K562 (cell line): ENCODE results near the gene PHACTR3. TPM values are rescaled to one million over a fixed set of nuclear protein-coding genes. Genes with fewer than 3 reads are reported as not detected.

ENCODE experiments used
- ATAC-seq: fragments of 200-7000 bp; cut with Tn5 transposase; 3 replicates; pipeline ENCODE4 v1.9.1; 2020; ENCODE audit warnings: moderate library complexity
- BruUV-seq: library from RNA; stranded (reverse); fragments of 400-500 nt; replicated peaks from 2 replicates; lab custom pipeline; 2021; lab: Mats Ljungman, UMichigan
- CTCF ChIA-PET: fragments of 300-600 bp; formaldehyde crosslinking; extraction: SDS; loops from one replicate; lab custom pipeline; 2021; ENCODE audit warnings: low intra/inter-chr PET ratio; lab: Yijun Ruan, JAX
- POLR2A ChIA-PET: fragments of 300-600, 350-650 bp; sonication (Branson Sonifier 250); formaldehyde crosslinking; extraction: SDS; loops from one replicate; lab custom pipeline; 2021; ENCODE audit warnings: antibody characterized with exemption, inconsistent platforms; lab: Yijun Ruan, JAX
- DNase-seq, 4 experiments: peaks; one replicate each; pipeline versions ENCODE4 v3.0.0 to v3.0.0-alpha.2; 2011 to 2018; ENCODE audit warnings: low spot score in 3 of 4, mixed read lengths in 3 of 4; ENCODE audit errors: extremely low read depth in 1 of 4
- FAIRE-seq: peaks from 2 replicates; lab custom pipeline; 2011; peaks lifted over from hg19 to GRCh38; lab: Jason Lieb, UNC
- H2AFZ ChIP-seq: 2 replicates; pipeline ENCODE4 v1.6.0; 2011; ENCODE audit warnings: low read depth, low read length, control low read depth, inconsistent platforms
- H3K27ac ChIP-seq: fragments of 200-600 bp; 3 replicates; pipeline ENCODE4 v1.8.0; 2011; ENCODE audit warnings: low read depth, mild to moderate bottlenecking, control low read depth, inconsistent platforms, low read length, moderate library complexity, mixed read lengths; ENCODE audit errors: extremely low read depth
- H3K27me3 ChIP-seq, 2 experiments: fragments of 300-600 bp in 1 of 2; 2 replicates in 1 of 2; 3 replicates in 1 of 2; pipeline versions ENCODE4 v1.6.0 to v1.8.0; 2011; ENCODE audit warnings: inconsistent platforms in 2 of 2, low read length in 2 of 2, mild to moderate bottlenecking in 1 of 2, mixed read lengths in 1 of 2, moderate library complexity in 1 of 2; ENCODE audit not compliant: control insufficient read depth in 2 of 2, insufficient read depth in 2 of 2
- H3K36me3 ChIP-seq: fragments of 300-600 bp; 3 replicates; pipeline ENCODE4 v1.8.0; 2011; ENCODE audit warnings: mild to moderate bottlenecking, low read length, inconsistent platforms; ENCODE audit not compliant: control insufficient read depth, insufficient read depth
- H3K4me1 ChIP-seq, 2 experiments: fragments of 200-600 bp in 1 of 2; replicated peaks in 1 of 2; 2 replicates in 1 of 2; 3 replicates in 1 of 2; pipeline versions ENCODE4 v1.5.1 to v1.8.0; 2011; ENCODE audit warnings: inconsistent platforms in 2 of 2, low read length in 2 of 2, mild to moderate bottlenecking in 1 of 2, mixed read lengths in 1 of 2, moderate library complexity in 1 of 2; ENCODE audit not compliant: control insufficient read depth in 2 of 2, insufficient read depth in 2 of 2
- H3K4me2 ChIP-seq: 2 replicates; pipeline ENCODE4 v1.6.1; 2011; ENCODE audit warnings: low read length, control low read depth, inconsistent platforms, mixed read lengths; ENCODE audit not compliant: insufficient read depth
- H3K4me3 ChIP-seq: fragments of 200-600 bp; sonication (generic), shearing (Covaris generic); 2 replicates; pipeline ENCODE4 v1.5.1; 2016; ENCODE audit warnings: control low read depth, inconsistent platforms
- H3K79me2 ChIP-seq: fragments of 200-600 bp; 3 replicates; pipeline ENCODE4 v1.8.0; 2011; ENCODE audit warnings: low read length, inconsistent platforms; ENCODE audit not compliant: control insufficient read depth, insufficient read depth
- H3K9ac ChIP-seq, 2 experiments: 2 replicates each; pipeline versions ENCODE4 v1.6.0 to v1.6.1; 2011; ENCODE audit warnings: low read depth in 2 of 2, low read length in 2 of 2, control low read depth in 1 of 2, inconsistent platforms in 1 of 2, mild to moderate bottlenecking in 1 of 2, mixed read lengths in 1 of 2; ENCODE audit not compliant: insufficient read depth in 1 of 2
- H3K9me1 ChIP-seq: one replicate; pipeline ENCODE4 v1.6.0; 2011; ENCODE audit warnings: inconsistent platforms, mild to moderate bottlenecking, low read length, moderate library complexity; ENCODE audit not compliant: control insufficient read depth, insufficient read depth
- H3K9me3 ChIP-seq: replicated peaks from 2 replicates; pipeline ENCODE4 v1.5.1; 2011; ENCODE audit warnings: low read depth, low read length, inconsistent platforms; ENCODE audit not compliant: control insufficient read depth, insufficient read depth
- H4K20me1 ChIP-seq: replicated peaks from 2 replicates; pipeline ENCODE4 v1.6.1; 2011; ENCODE audit warnings: low read length, inconsistent platforms, mixed read lengths; ENCODE audit not compliant: control insufficient read depth, insufficient read depth
- CTBP1 ChIP-seq: fragments of 450-650 bp; IDR thresholded peaks from 2 replicates; pipeline ENCODE4 v1.6.1; 2016; ENCODE audit warnings: borderline replicate concordance
- NR3C1 ChIP-seq: sonication (generic); formaldehyde crosslinking; IDR thresholded peaks from 2 replicates; pipeline ENCODE4 v1.8.1; 2022; ENCODE audit warnings: missing genetic modification reagents
- RAD51 ChIP-seq: fragments of 450-650 bp; IDR thresholded peaks from 2 replicates; pipeline ENCODE4 v1.7.1; 2016; ENCODE audit warnings: low read depth, mild to moderate bottlenecking, borderline replicate concordance
- SIN3B ChIP-seq: fragments of 450-650 bp; IDR thresholded peaks from 2 replicates; pipeline ENCODE4 v1.6.1; 2017; ENCODE audit warnings: low read depth, mild to moderate bottlenecking, moderate library complexity
- ZKSCAN8 ChIP-seq: fragments of 200-800 bp; sonication (Bioruptor generic); IDR thresholded peaks from 2 replicates; pipeline ENCODE4 v1.6.1; 2016; ENCODE audit warnings: missing genetic modification characterization, missing compliant biosample characterization
- ZNF592 ChIP-seq: fragments of 450-650 bp; IDR thresholded peaks from 2 replicates; pipeline ENCODE4 v1.6.1; 2017; ENCODE audit warnings: antibody characterized with exemption, mild to moderate bottlenecking
- ZNF609 ChIP-seq: sonication (generic); formaldehyde crosslinking; IDR thresholded peaks from 2 replicates; pipeline ENCODE4 v1.8.1; 2023; ENCODE audit warnings: missing genetic modification reagents, mild to moderate bottlenecking, borderline replicate concordance
- WGBS: fragments of 100-300 bp; shearing (Covaris generic); methylation state at CpG from one replicate; pipeline ENCODE4 v1.1.6; 2016; ENCODE audit warnings: low coverage, mixed read lengths; ENCODE audit not compliant: insufficient coverage; ENCODE audit errors: missing lambda C conversion rate; 5-methylcytosine and 5-hydroxymethylcytosine counted together
- in situ Hi-C: fragments of 300-500 bp; cut with MboI; formaldehyde crosslinking; loops from 4 replicates; pipeline ENCODE4 v1.15.0; 2018; ENCODE audit warnings: inconsistent platforms, mixed read lengths
- intact Hi-C: fragments of 100-400 bp; cut with micrococcal nuclease; formaldehyde crosslinking; loops from 2 replicates; pipeline ENCODE4 v1.14.2; 2022
- polyA plus RNA-seq, 8 experiments: library from polyadenylated mRNA; depleted of rRNA in 4 of 8; stranded (reverse) in 5 of 8; unstranded in 3 of 8; fragments of >200 nt; fragmentation: Nextera tagmentation in 2 of 8; fragmentation: Illumina TruSeq in 1 of 8; extraction: Ambion mirVana in 2 of 8; extraction: Trizol in 1 of 8; gene quantifications; 2 replicates each; pipeline versions ENCODE4 v1.2.1 to v1.2.3, GENCODE V29; 2011 to 2014; ENCODE audit warnings: inconsistent platforms in 1 of 8, missing spikeins in 1 of 8
- total RNA-seq, 7 experiments: library from RNA; depleted of rRNA in 6 of 7; stranded (reverse); fragments of >200 nt in 6 of 7; fragmentation: Illumina TruSeq in 2 of 7; extraction: Trizol in 2 of 7; gene quantifications; 2 replicates each; pipeline versions ENCODE4 v1.2.1 to v1.2.3, GENCODE V29; 2011 to 2021; ENCODE audit warnings: low replicate concordance in 1 of 7
- TF ChIP-seq, protein P1 (sequence below): fragments of 450-650 bp; formaldehyde crosslinking; conservative IDR thresholded peaks from 2 replicates; pipeline ENCODE4 v1.4.0; 2022; ENCODE audit warnings: mild to moderate bottlenecking, missing genetic modification characterization
- TF ChIP-seq, protein P2 (sequence below): fragments of 250-450 bp; sonication (Bioruptor Pico); IDR thresholded peaks from 2 replicates; pipeline ENCODE4 v1.4.0; 2020; ENCODE audit warnings: borderline replicate concordance

PHACTR3 gene
- total and polyA plus RNA-seq, 9 of the 15 experiments (the other 6 are each of a cell fraction or from before 2014, with no cell fraction given) = not detected

GRCh38 chr20:59605601-59606364 lies 1.4 kb downstream of the PHACTR3 start:
- intact Hi-C loops = no loop called here
- Histone ChIP-seq H3K4me2 (no peak overlapping the region), H3K9ac (no peak overlapping the region), H3K9me3 (no peaks in the 10 kb centered on the region), H3K4me3 (no peak overlapping the region), H3K27ac (no peak overlapping the region), H2AFZ (no peak overlapping the region), H3K4me1 (peaks cover 0 to 3% of the 10 kb centered on the region in 2 experiments; a peak in 1 of 5 replicates), H3K9me1 (no peaks in the 10 kb centered on the region), H4K20me1 (no peaks in the 10 kb centered on the region), H3K36me3 (no peaks in the 10 kb centered on the region), H3K27me3 (no peaks in the 10 kb centered on the region), H3K79me2 (no peaks in the 10 kb centered on the region)
- no peak for DNase-seq
- FAIRE-seq = no peak
- no TSS peak for BruUV-seq
- 6% methylated on average over 14 of the region's 26 CpGs for WGBS
- in situ Hi-C loops = no loop called here
- ChIA-PET POLR2A (interaction anchor here (0.6 kb wide), 1 partner anchor 10 kb away, joined by 3 read pairs; no protein-coding TSS in a partner anchor), CTCF (no interaction called here)
- ATAC-seq = no peak
- TF ChIP-seq SIN3B = no peak
- TF ChIP-seq ZNF592 = no peak
- TF ChIP-seq CTBP1 = no peak
- TF ChIP-seq, protein P1, sequence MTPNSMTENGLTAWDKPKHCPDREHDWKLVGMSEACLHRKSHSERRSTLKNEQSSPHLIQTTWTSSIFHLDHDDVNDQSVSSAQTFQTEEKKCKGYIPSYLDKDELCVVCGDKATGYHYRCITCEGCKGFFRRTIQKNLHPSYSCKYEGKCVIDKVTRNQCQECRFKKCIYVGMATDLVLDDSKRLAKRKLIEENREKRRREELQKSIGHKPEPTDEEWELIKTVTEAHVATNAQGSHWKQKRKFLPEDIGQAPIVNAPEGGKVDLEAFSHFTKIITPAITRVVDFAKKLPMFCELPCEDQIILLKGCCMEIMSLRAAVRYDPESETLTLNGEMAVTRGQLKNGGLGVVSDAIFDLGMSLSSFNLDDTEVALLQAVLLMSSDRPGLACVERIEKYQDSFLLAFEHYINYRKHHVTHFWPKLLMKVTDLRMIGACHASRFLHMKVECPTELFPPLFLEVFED (CRISPR knock-in tag) = no peak
- TF ChIP-seq, protein P2, sequence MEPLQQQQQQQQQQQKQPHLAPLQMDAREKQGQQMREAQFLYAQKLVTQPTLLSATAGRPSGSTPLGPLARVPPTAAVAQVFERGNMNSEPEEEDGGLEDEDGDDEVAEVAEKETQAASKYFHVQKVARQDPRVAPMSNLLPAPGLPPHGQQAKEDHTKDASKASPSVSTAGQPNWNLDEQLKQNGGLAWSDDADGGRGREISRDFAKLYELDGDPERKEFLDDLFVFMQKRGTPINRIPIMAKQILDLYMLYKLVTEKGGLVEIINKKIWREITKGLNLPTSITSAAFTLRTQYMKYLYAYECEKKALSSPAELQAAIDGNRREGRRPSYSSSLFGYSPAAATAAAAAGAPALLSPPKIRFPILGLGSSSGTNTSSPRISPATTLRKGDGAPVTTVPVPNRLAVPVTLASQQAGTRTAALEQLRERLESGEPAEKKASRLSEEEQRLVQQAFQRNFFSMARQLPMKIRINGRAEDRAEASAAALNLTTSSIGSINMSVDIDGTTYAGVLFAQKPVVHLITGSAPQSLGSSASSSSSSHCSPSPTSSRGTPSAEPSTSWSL (CRISPR knock-in tag) = no peak
- TF ChIP-seq RAD51 = no peak
- no peak for TF ChIP-seq NR3C1 (CRISPR knock-in tag)
- TF ChIP-seq ZNF609 (CRISPR knock-in tag) = no peak
- TF ChIP-seq ZKSCAN8 (CRISPR knock-in tag) = no peak
